GM23248 (cell line): ENCODE data around the gene TBK1.

ENCODE experiments used
- EZH2 ChIP-seq: fragments of 200-600 bp; sonication (generic); IDR thresholded peaks from 2 replicates; pipeline ENCODE4 v1.6.1; 2018; ENCODE audit warnings: antibody characterized with exemption, mild to moderate bottlenecking; ENCODE audit not compliant: insufficient read depth, poor library complexity, severe bottlenecking
- EZH2phosphoT487 ChIP-seq: fragments of 200-600 bp; sonication (generic); IDR thresholded peaks from 2 replicates; pipeline ENCODE4 v1.6.1; 2018; ENCODE audit warnings: antibody characterized with exemption, moderate library complexity, mild to moderate bottlenecking, low read depth; ENCODE audit not compliant: insufficient read depth

- TF ChIP-seq EZH2 = no peak
- TF ChIP-seq EZH2phosphoT487 = no peak
Measured at GRCh38 chr12:64506955-64507354, 55.0 kb downstream of the TBK1 start.
